HepG2 (cell line): ENCODE results near the gene FKBP10. TPM values are rescaled to one million over a fixed set of nuclear protein-coding genes. Genes with fewer than 3 reads are reported as not detected.

Experiments used
- ATAC-seq: fragments of 200-7000 bp; cut with Tn5 transposase; 3 replicates; pipeline ENCODE4 v1.9.1; 2020; ENCODE audit warnings: mild to moderate bottlenecking, moderate library complexity
- BruUV-seq: library from RNA; stranded (reverse); fragments of 400-500 nt; replicated peaks from 2 replicates; lab custom pipeline; 2021; lab: Mats Ljungman, UMichigan
- CTCF ChIA-PET: fragments of 300-600 bp; formaldehyde crosslinking; extraction: SDS; loops from one replicate; lab custom pipeline; 2021; ENCODE audit warnings: low total read pairs, inconsistent platforms, low intra/inter-chr PET ratio; lab: Yijun Ruan, JAX
- POLR2A ChIA-PET: fragments of 350-600 bp; sonication (Branson Sonifier 250); formaldehyde crosslinking; loops from one replicate; lab custom pipeline; 2020; ENCODE audit warnings: antibody characterized with exemption, inconsistent platforms; lab: Yijun Ruan, JAX
- DNase-seq: peaks from one replicate; pipeline ENCODE4 v3.0.0-alpha.2; 2015; ENCODE audit warnings: low spot score
- FAIRE-seq: peaks from 3 replicates; lab custom pipeline; 2011; peaks lifted over from hg19 to GRCh38; lab: Jason Lieb, UNC
- H2AFZ ChIP-seq: one replicate; pipeline ENCODE4 v1.6.1; 2011; ENCODE audit warnings: low read length, inconsistent platforms
- H3K27ac ChIP-seq: fragments of 300-600 bp; 3 replicates; pipeline ENCODE4 v1.8.0; 2011; ENCODE audit warnings: mixed run types, mild to moderate bottlenecking, mixed read lengths, low read length, inconsistent platforms; ENCODE audit not compliant: insufficient read depth; ENCODE audit errors: extremely low read length
- H3K27me3 ChIP-seq, 2 experiments: fragments of 200-600 bp in 1 of 2; 2 replicates in 1 of 2; 3 replicates in 1 of 2; pipeline versions ENCODE4 v1.6.0 to v1.8.0; 2011; ENCODE audit warnings: low read length in 2 of 2, mild to moderate bottlenecking in 2 of 2, moderate library complexity in 2 of 2, inconsistent platforms in 1 of 2; ENCODE audit not compliant: insufficient read depth in 2 of 2, control insufficient read depth in 1 of 2
- H3K36me3 ChIP-seq, 2 experiments: fragments of 200-600 bp in 1 of 2; replicated peaks in 1 of 2; 2 replicates in 1 of 2; 3 replicates in 1 of 2; pipeline versions ENCODE4 v1.5.1 to v1.8.0; 2011; ENCODE audit warnings: low read length in 2 of 2, inconsistent platforms in 1 of 2; ENCODE audit not compliant: insufficient read depth in 2 of 2, control insufficient read depth in 1 of 2
- H3K4me1 ChIP-seq: 2 replicates; pipeline ENCODE4 v1.5.1; 2012; ENCODE audit warnings: low read length, inconsistent platforms; ENCODE audit not compliant: insufficient read depth
- H3K4me2 ChIP-seq: 2 replicates; pipeline ENCODE4 v1.6.0; 2011; ENCODE audit warnings: low read depth, low read length, inconsistent platforms
- H3K4me3 ChIP-seq, 3 experiments: fragments of 200-600 bp in 1 of 3; sonication (generic), shearing (Covaris generic) in 1 of 3; replicated peaks in 1 of 3; 2 replicates each; pipeline ENCODE4 v1.5.1; 2011 to 2016; ENCODE audit warnings: low read length in 3 of 3, inconsistent platforms in 2 of 3, low read depth in 2 of 3, mild to moderate bottlenecking in 2 of 3, control low read depth in 1 of 3, mixed read lengths in 1 of 3; ENCODE audit not compliant: insufficient read depth in 1 of 3
- H3K79me2 ChIP-seq: one replicate; pipeline ENCODE4 v1.6.1; 2011; ENCODE audit warnings: low read length, inconsistent platforms; ENCODE audit not compliant: insufficient read depth
- H3K9ac ChIP-seq: 2 replicates; pipeline ENCODE4 v1.6.0; 2011; ENCODE audit warnings: mild to moderate bottlenecking, low read depth, low read length, inconsistent platforms; ENCODE audit not compliant: insufficient read depth
- H3K9me3 ChIP-seq: 2 replicates; pipeline ENCODE4 v1.5.1; 2012; ENCODE audit warnings: mild to moderate bottlenecking, low read length
- H4K20me1 ChIP-seq: 2 replicates; pipeline ENCODE4 v1.6.0; 2011; ENCODE audit warnings: inconsistent platforms, mild to moderate bottlenecking, low read length, moderate library complexity; ENCODE audit not compliant: insufficient read depth
- MYNN ChIP-seq: sonication (generic); formaldehyde crosslinking; IDR thresholded peaks from 2 replicates; pipeline ENCODE4 v1.4.0; 2020; ENCODE audit warnings: mild to moderate bottlenecking, low read depth, missing genetic modification reagents
- TEAD2 ChIP-seq: sonication (generic); formaldehyde crosslinking; IDR thresholded peaks from 2 replicates; pipeline ENCODE4 v1.9.0; 2021; ENCODE audit warnings: missing genetic modification reagents
- ZFYVE20 ChIP-seq: sonication (generic); formaldehyde crosslinking; IDR thresholded peaks from 2 replicates; pipeline ENCODE4 v1.8.0; 2023; ENCODE audit warnings: low read depth, mild to moderate bottlenecking, moderate library complexity, missing genetic modification reagents, borderline replicate concordance
- ZMYM3 ChIP-seq: sonication (generic); formaldehyde crosslinking; IDR thresholded peaks from 2 replicates; pipeline ENCODE4 v1.5.1; 2020; ENCODE audit warnings: mild to moderate bottlenecking, missing genetic modification reagents
- ZNF768 ChIP-seq: sonication (generic); formaldehyde crosslinking; IDR thresholded peaks from 2 replicates; pipeline ENCODE4 v1.4.0; 2020; ENCODE audit warnings: missing genetic modification reagents
- WGBS: methylation state at CpG from one replicate; pipeline ENCODE4 v1.1.6; 2017; ENCODE audit warnings: low lambda C conversion rate; 5-methylcytosine and 5-hydroxymethylcytosine counted together
- in situ Hi-C: cut with HindIII; loops from 2 replicates; pipeline ENCODE4 v1.10.0; 2017; ENCODE audit warnings: low pct_unique_long_range_greater_than_20kb; ENCODE audit not compliant: extremely low pct_ligation_motif_present
- intact Hi-C: fragments of 100-400 bp; cut with micrococcal nuclease; formaldehyde crosslinking; loops from one replicate; pipeline ENCODE4 v1.10.0; 2022; ENCODE audit not compliant: unreplicated experiment
- polyA plus RNA-seq, 8 experiments: library from polyadenylated mRNA; depleted of rRNA in 3 of 8; stranded (reverse) in 7 of 8; unstranded in 1 of 8; fragments of >200 nt; fragmentation: Illumina TruSeq in 4 of 8; extraction: Trizol in 4 of 8; gene quantifications; 2 replicates each; pipeline versions ENCODE4 v1.2.1 to v1.2.3, GENCODE V29; 2011 to 2016; ENCODE audit warnings: low read depth in 4 of 8, missing spikeins in 1 of 8, mixed read lengths in 1 of 8; ENCODE audit not compliant: insufficient read depth in 1 of 8
- total RNA-seq, 5 experiments: library from RNA; depleted of rRNA; stranded (reverse); fragments of >200 nt; fragmentation: Illumina TruSeq; extraction: Trizol; gene quantifications; 2 replicates each; pipeline ENCODE4 v1.2.3, GENCODE V29; 2016; ENCODE audit warnings: low read depth in 1 of 5
- TF ChIP-seq, protein P1 (sequence below): sonication (generic); formaldehyde crosslinking; IDR thresholded peaks from 2 replicates; pipeline ENCODE4 v1.4.0; 2020; ENCODE audit warnings: mild to moderate bottlenecking, missing genetic modification reagents
- TF ChIP-seq, protein P2 (sequence below): sonication (generic); formaldehyde crosslinking; IDR thresholded peaks from 2 replicates; pipeline ENCODE4 v1.4.0; 2020; ENCODE audit warnings: low read depth, mild to moderate bottlenecking, missing genetic modification reagents
- TF ChIP-seq, protein P3 (sequence below): sonication (generic); formaldehyde crosslinking; IDR thresholded peaks from 2 replicates; pipeline ENCODE4 v1.4.0; 2020; ENCODE audit warnings: missing genetic modification reagents

The FKBP10 gene
- total and polyA plus RNA-seq, 2 of the 13 experiments (the other 11 are each of a cell fraction or from before 2014, with no cell fraction given): 149 to 573 TPM

DNA sequence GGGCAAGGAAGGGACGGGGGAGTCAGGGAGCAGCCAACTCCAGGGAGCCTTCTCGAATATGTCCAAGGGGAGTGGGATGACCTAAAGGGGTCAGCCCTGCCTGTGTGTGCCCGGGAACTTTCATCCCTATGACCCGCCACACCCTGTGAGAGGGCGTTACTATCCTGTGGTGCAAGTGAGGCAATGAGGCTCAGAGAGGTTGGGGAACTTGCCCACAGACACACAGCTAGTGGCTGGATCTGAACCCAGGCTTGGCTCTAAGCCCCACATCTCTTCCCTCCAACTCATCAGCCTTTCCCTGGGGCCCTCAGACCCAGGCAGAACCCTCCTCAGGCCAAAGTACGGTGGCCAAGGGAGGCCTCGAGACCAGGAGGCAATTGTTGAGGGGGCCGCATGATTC lies 49.5 kb upstream of the FKBP10 start:
- FAIRE-seq (no peak), DNase-seq (no peak), ATAC-seq (no peak)
- ChIA-PET POLR2A (interaction anchor here (2.1 kb wide), 1 partner anchor 23 kb away, joined by 6 read pairs; the partner anchor contains the start of gene JUP), CTCF (no interaction called here)
- TF ChIP-seq, protein P1, sequence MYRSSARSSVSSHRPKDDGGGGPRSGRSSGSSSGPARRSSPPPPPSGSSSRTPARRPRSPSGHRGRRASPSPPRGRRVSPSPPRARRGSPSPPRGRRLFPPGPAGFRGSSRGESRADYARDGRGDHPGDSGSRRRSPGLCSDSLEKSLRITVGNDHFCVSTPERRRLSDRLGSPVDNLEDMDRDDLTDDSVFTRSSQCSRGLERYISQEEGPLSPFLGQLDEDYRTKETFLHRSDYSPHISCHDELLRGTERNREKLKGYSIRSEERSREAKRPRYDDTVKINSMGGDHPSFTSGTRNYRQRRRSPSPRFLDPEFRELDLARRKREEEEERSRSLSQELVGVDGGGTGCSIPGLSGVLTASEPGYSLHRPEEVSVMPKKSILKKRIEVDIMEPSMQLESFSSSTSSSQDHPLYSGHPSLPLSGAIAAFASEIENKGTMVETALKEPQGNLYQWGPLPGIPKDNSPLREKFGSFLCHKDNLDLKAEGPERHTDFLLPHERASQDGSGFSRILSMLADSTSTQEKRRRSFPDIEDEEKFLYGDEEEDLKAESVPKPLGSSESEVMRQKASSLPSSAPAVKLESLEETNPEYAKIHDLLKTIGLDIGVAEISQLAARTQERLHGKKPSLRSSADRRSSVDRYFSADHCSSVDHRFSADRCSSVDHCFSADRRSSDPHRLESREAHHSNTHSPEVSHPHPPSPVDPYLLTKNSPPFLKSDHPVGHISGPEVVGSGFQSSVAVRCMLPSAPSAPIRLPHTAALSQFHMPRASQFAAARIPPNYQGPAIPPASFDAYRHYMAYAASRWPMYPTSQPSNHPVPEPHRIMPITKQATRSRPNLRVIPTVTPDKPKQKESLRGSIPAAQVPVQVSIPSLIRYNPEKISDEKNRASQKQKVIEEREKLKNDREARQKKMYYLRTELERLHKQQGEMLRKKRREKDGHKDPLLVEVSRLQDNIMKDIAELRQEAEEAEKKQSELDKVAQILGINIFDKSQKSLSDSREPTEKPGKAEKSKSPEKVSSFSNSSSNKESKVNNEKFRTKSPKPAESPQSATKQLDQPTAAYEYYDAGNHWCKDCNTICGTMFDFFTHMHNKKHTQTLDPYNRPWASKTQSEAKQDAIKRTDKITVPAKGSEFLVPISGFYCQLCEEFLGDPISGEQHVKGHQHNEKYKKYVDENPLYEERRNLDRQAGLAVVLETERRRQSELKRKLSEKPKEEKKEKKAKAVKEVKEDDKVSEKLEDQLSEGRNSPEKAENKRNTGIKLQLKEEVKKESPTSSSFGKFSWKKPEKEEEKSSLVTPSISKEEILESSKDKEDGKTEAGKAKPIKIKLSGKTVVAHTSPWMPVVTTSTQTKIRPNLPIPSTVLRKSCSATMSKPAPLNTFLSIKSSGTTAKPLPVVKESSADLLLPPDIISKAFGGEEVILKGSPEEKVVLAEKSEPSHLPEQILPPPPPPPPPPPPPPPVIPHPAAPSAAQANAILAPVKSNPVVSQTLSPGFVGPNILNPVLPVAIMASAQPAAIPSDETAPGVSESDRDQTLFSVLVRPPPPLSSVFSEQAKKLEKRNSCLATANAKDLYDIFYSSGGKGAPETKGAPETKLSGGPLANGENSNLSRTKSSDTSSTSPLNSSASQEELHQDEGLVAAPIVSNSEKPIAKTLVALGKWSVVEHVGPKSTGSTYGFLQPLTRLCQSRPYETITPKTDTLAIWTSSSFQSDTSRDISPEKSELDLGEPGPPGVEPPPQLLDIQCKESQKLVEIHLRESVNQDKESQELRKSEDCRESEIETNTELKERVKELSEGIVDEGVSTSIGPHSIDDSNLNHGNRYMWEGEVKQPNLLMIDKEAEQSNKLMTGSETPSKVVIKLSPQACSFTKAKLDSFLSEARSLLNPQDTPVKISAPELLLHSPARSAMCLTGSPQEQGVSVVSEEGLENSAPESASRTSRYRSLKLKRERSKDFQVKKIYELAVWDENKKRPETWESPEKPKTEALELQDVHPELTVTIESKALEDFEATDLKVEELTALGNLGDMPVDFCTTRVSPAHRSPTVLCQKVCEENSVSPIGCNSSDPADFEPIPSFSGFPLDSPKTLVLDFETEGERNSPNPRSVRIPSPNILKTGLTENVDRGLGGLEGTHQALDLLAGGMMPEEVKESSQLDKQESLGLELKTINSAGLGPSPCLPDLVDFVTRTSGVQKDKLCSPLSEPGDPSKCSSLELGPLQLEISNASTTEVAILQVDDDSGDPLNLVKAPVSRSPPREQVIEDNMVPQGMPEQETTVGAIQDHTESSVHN (CRISPR knock-in tag): no peak
- TF ChIP-seq, protein P2, sequence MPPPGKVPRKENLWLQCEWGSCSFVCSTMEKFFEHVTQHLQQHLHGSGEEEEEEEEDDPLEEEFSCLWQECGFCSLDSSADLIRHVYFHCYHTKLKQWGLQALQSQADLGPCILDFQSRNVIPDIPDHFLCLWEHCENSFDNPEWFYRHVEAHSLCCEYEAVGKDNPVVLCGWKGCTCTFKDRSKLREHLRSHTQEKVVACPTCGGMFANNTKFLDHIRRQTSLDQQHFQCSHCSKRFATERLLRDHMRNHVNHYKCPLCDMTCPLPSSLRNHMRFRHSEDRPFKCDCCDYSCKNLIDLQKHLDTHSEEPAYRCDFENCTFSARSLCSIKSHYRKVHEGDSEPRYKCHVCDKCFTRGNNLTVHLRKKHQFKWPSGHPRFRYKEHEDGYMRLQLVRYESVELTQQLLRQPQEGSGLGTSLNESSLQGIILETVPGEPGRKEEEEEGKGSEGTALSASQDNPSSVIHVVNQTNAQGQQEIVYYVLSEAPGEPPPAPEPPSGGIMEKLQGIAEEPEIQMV: no peak
- TF ChIP-seq ZMYM3 (peak; percentile 42; the same call in 1 of the 2 replicates), MYNN (no peak), TEAD2 (CRISPR knock-in tag) (no peak), ZFYVE20 (CRISPR knock-in tag) (no peak), ZNF768 (CRISPR knock-in tag) (peak; percentile 96)
- TF ChIP-seq, protein P3, sequence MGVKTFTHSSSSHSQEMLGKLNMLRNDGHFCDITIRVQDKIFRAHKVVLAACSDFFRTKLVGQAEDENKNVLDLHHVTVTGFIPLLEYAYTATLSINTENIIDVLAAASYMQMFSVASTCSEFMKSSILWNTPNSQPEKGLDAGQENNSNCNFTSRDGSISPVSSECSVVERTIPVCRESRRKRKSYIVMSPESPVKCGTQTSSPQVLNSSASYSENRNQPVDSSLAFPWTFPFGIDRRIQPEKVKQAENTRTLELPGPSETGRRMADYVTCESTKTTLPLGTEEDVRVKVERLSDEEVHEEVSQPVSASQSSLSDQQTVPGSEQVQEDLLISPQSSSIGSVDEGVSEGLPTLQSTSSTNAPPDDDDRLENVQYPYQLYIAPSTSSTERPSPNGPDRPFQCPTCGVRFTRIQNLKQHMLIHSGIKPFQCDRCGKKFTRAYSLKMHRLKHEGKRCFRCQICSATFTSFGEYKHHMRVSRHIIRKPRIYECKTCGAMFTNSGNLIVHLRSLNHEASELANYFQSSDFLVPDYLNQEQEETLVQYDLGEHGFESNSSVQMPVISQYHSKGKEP (CRISPR knock-in tag): no peak
- Histone ChIP-seq H3K27ac (no peak overlapping the region), H3K4me2 (no peak overlapping the region), H3K4me1 (no peaks in the 10 kb centered on the region), H2AFZ (no peak overlapping the region), H3K27me3 (no peaks in the 10 kb centered on the region), H3K9ac (no peak overlapping the region), H4K20me1 (no peaks in the 10 kb centered on the region), H3K79me2 (no peaks in the 10 kb centered on the region), H3K9me3 (no peaks in the 10 kb centered on the region), H3K36me3 (peaks cover 40 to 62% of the 10 kb centered on the region in 2 experiments; a peak in 4 of 5 replicates), H3K4me3 (no peak overlapping the region)
- WGBS: 100% methylated on average over 5 of the region's 8 CpGs
- in situ Hi-C loops (no loop called here), intact Hi-C loops (no loop called here)
- no TSS peak for BruUV-seq
